GM19239 (cell line): ENCODE measurements around the gene GRM4.
"Not testable (repeated sequence)": the region's sequence is repeated elsewhere in the genome, so short reads cannot be mapped to it uniquely, and the experiment has no call there.

Source experiments
- DNase-seq: peaks from one replicate; pipeline ENCODE4 v3.0.0; 2011; ENCODE audit warnings: low spot score; ENCODE audit not compliant: insufficient read length
- FAIRE-seq: peaks from 2 replicates; lab custom pipeline; 2011; peaks lifted over from hg19 to GRCh38; lab: Jason Lieb, UNC

Gene GRM4

GRCh38 chr6:34029489-34030280 is 116.2 kb downstream of the GRM4 start:
- FAIRE-seq (no peak), DNase-seq (no peak)

GRCh38 chr6:34028691-34029360 is 117.1 kb downstream of the GRM4 start:
- FAIRE-seq (no peak), DNase-seq (no peak)

GRCh38 chr6:34027939-34028441 is 117.9 kb downstream of the GRM4 start:
- FAIRE-seq (no peak), DNase-seq (no peak)

GRCh38 chr6:34027445-34027936 is 118.4 kb downstream of the GRM4 start:
- DNase-seq: peak; percentile 74
- no peak for FAIRE-seq

GRCh38 chr6:34025861-34026260 is 120.0 kb downstream of the GRM4 start:
- DNase-seq: no peak
- FAIRE-seq: no peak

- FAIRE-seq (no peak), DNase-seq (no peak)
Observed at GRCh38 chr6:34025112-34025807, 120.6 kb downstream of the GRM4 start.

GRCh38 chr6:34022873-34023255 is 123.0 kb downstream of the GRM4 start:
- DNase-seq (no peak), FAIRE-seq (no peak)

GRCh38 chr6:34022250-34022872 is 123.5 kb downstream of the GRM4 start:
- no peak for FAIRE-seq
- no peak for DNase-seq

GRCh38 chr6:34021554-34022190 is 124.2 kb downstream of the GRM4 start:
- FAIRE-seq: no peak
- no peak for DNase-seq

- DNase-seq: no peak
- FAIRE-seq: no peak
Observed at GRCh38 chr6:34020807-34021553, 124.9 kb downstream of the GRM4 start.

GRCh38 chr6:34020278-34020677 is 125.6 kb downstream of the GRM4 start:
- DNase-seq: no peak
- FAIRE-seq: no peak

GRCh38 chr6:34018961-34019606 is 126.8 kb downstream of the GRM4 start:
- FAIRE-seq (no peak), DNase-seq (no peak)

GRCh38 chr6:34018026-34018425 is 127.9 kb downstream of the GRM4 start:
- FAIRE-seq (no peak), DNase-seq (no peak)

- no peak for DNase-seq
- no peak for FAIRE-seq
Observed at GRCh38 chr6:34017106-34017805, 128.6 kb downstream of the GRM4 start.

- DNase-seq, FAIRE-seq: not testable (repeated sequence)
Observed at GRCh38 chr6:34016573-34016972, 129.3 kb downstream of the GRM4 start.

GRCh38 chr6:34015586-34015985 is 130.3 kb downstream of the GRM4 start:
- DNase-seq (no peak), FAIRE-seq (no peak)

- DNase-seq: no peak
- FAIRE-seq: no peak
Observed at GRCh38 chr6:34011264-34011663, 134.6 kb downstream of the GRM4 start.

- FAIRE-seq: no peak
- no peak for DNase-seq
Observed at GRCh38 chr6:34005901-34006531, 139.9 kb downstream of the GRM4 start.
